MM.1S (cell line): Measurements from ENCODE around the gene COLQ.

Experiments
- DNase-seq: peaks from one replicate; pipeline ENCODE4 v3.0.0-alpha.2; 2015
- H2AFZ ChIP-seq: fragments of 300-600 bp; sonication (generic); 2 replicates; pipeline ENCODE4 v1.6.0; 2016; ENCODE audit warnings: antibody characterized with exemption, low read length
- H3F3A ChIP-seq: fragments of 300-600 bp; sonication (generic); 2 replicates; pipeline ENCODE4 v1.6.1; 2016; ENCODE audit warnings: mild to moderate bottlenecking, antibody characterized with exemption, low read length, moderate library complexity, mixed read lengths; ENCODE audit not compliant: insufficient read depth
- H3K27ac ChIP-seq: fragments of 300-600 bp; sonication (generic); 2 replicates; pipeline ENCODE4 v1.5.1; 2016; ENCODE audit warnings: mild to moderate bottlenecking, low read length
- H3K27me3 ChIP-seq: fragments of 300-600 bp; sonication (generic); replicated peaks from 2 replicates; pipeline ENCODE4 v1.6.0; 2016; ENCODE audit warnings: low read length; ENCODE audit not compliant: insufficient read depth
- H3K36me3 ChIP-seq: fragments of 300-600 bp; sonication (generic); replicated peaks from 2 replicates; pipeline ENCODE4 v1.6.1; 2016; ENCODE audit warnings: mild to moderate bottlenecking, low read length, mixed read lengths; ENCODE audit not compliant: insufficient read depth
- H3K4me1 ChIP-seq: fragments of 300-600 bp; sonication (generic); 2 replicates; pipeline ENCODE4 v1.6.1; 2016; ENCODE audit warnings: low read length, mixed read lengths
- H3K4me2 ChIP-seq: fragments of 300-600 bp; sonication (generic); 2 replicates; pipeline ENCODE4 v1.6.0; 2016; ENCODE audit warnings: low read depth, low read length
- H3K4me3 ChIP-seq: fragments of 300-600 bp; sonication (generic); 2 replicates; pipeline ENCODE4 v1.5.1; 2016; ENCODE audit warnings: low read length, mixed read lengths
- H3K79me2 ChIP-seq: fragments of 300-600 bp; sonication (generic); 2 replicates; pipeline ENCODE4 v1.6.1; 2016; ENCODE audit warnings: mixed run types, low read length, mixed read lengths
- H3K9ac ChIP-seq: fragments of 300-600 bp; sonication (generic); 2 replicates; pipeline ENCODE4 v1.6.1; 2016; ENCODE audit warnings: low read length, mixed read lengths
- H3K9me2 ChIP-seq: fragments of 300-600 bp; sonication (generic); replicated peaks from 2 replicates; pipeline ENCODE4 v1.6.1; 2016; ENCODE audit warnings: mild to moderate bottlenecking, low read length, mixed read lengths; ENCODE audit not compliant: insufficient read depth
- H3K9me3 ChIP-seq: fragments of 300-600 bp; sonication (generic); replicated peaks from 2 replicates; pipeline ENCODE4 v1.6.1; 2016; ENCODE audit warnings: mild to moderate bottlenecking, low read length, mixed read lengths; ENCODE audit not compliant: insufficient read depth
- H4K20me1 ChIP-seq: fragments of 300-600 bp; sonication (generic); 2 replicates; pipeline ENCODE4 v1.6.1; 2016; ENCODE audit warnings: mild to moderate bottlenecking, low read length, moderate library complexity, mixed read lengths; ENCODE audit not compliant: insufficient read depth
- EZH2 ChIP-seq: fragments of 300-600 bp; sonication (generic); optimal IDR thresholded peaks from 2 replicates; pipeline ENCODE3; 2017; ENCODE audit warnings: low read depth, mild to moderate bottlenecking, antibody characterized with exemption, low read length, mixed read lengths
- EZH2phosphoT487 ChIP-seq: fragments of 300-600 bp; sonication (generic); IDR thresholded peaks from 2 replicates; pipeline ENCODE4 v1.6.1; 2018; ENCODE audit warnings: antibody characterized with exemption, low read length
- TF ChIP-seq, protein P1 (sequence below): fragments of 300-600 bp; sonication (generic); IDR thresholded peaks from 2 replicates; pipeline ENCODE4 v1.5.1; 2016; ENCODE audit warnings: antibody characterized with exemption, low read length, mixed read lengths

The COLQ gene

DNA sequence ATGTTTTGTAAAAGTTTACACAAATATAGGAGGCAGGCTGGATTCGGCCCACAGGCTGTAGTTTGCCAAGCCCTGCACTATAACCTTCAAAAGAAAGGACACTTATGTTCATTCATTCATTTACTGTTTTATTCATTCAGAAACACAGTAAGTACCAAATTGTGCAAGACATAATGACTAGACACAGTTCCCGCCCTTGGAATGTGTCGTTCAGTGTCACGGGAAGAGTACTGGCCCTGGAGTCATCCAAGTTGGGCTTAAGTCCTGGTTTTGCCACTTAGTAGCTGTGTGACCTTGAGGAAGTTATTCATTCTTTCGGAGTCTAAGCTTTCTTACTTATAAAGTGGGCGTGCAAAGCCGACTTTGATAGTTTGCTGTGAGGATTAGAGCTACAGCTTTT is 22.0 kb downstream of the COLQ start:
- H3K4me2 ChIP-seq, result no peak overlapping the region

DNA sequence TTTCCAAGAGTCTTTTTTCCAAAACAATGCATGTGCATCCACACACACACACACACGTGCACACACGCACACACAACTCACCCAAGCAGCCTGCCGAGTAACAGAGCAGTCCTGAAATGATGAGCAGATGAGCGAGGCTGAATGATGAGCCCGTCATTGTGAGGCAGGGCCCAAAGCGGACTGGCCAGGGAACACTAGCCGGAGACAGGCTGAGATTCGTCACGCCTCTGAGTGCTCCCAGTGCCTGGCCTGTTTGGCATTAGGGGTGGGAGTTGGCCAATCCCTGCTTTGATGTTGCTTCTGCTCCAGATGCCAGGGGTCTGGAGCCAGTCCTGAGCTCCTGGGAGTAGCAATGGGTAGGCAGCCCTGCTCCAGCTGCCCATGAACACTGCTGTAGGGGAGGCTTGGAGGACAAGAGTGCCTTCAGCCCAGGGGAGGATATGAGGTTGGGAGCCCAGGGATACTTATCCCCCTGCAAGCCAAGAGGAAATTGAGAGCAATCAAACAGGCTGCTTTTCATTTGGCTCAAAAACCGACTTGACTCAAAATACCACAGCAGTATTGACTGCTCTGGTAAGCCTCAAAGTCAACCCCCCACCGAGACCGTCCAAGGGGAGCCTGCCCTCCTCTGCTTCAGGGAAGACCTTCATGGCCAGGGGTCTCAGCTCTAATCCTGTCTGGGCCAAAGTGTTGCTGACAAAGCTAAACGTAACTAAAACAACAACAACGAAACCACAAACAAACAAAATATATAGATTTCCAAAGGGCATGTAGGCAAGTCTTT is 22.9 kb downstream of the COLQ start:
- H3K79me2 ChIP-seq, result no peaks in the 10 kb centered on the region
- H3K27ac ChIP-seq, result no peak overlapping the region
- H3K4me2 ChIP-seq, result no peak overlapping the region
- H4K20me1 ChIP-seq, result no peaks in the 10 kb centered on the region
- DNase-seq, result no peak
- TF ChIP-seq, protein P1, sequence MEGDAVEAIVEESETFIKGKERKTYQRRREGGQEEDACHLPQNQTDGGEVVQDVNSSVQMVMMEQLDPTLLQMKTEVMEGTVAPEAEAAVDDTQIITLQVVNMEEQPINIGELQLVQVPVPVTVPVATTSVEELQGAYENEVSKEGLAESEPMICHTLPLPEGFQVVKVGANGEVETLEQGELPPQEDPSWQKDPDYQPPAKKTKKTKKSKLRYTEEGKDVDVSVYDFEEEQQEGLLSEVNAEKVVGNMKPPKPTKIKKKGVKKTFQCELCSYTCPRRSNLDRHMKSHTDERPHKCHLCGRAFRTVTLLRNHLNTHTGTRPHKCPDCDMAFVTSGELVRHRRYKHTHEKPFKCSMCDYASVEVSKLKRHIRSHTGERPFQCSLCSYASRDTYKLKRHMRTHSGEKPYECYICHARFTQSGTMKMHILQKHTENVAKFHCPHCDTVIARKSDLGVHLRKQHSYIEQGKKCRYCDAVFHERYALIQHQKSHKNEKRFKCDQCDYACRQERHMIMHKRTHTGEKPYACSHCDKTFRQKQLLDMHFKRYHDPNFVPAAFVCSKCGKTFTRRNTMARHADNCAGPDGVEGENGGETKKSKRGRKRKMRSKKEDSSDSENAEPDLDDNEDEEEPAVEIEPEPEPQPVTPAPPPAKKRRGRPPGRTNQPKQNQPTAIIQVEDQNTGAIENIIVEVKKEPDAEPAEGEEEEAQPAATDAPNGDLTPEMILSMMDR, result no peak
- TF ChIP-seq EZH2, result no peak
- TF ChIP-seq EZH2phosphoT487, result no peak
- no peaks in the 10 kb centered on the region for H3K4me1 ChIP-seq
- H2AFZ ChIP-seq, result no peak overlapping the region
- H3K9ac ChIP-seq, result no peak overlapping the region
- no peaks in the 10 kb centered on the region for H3K9me3 ChIP-seq
- no peaks in the 10 kb centered on the region for H3K36me3 ChIP-seq
- no peak overlapping the region for H3K4me3 ChIP-seq
- H3F3A ChIP-seq, result no peaks in the 10 kb centered on the region
- H3K9me2 ChIP-seq, result no peaks in the 10 kb centered on the region
- H3K27me3 ChIP-seq, result no peaks in the 10 kb centered on the region

More for the DNA sequence above, 22.0 kb downstream of the COLQ start:
- Histone ChIP-seq H4K20me1 (no peaks in the 10 kb centered on the region), H3K27ac (no peak overlapping the region), H3K36me3 (no peaks in the 10 kb centered on the region), H3K4me3 (no peak overlapping the region), H2AFZ (no peak overlapping the region), H3K4me1 (no peaks in the 10 kb centered on the region), H3F3A (no peaks in the 10 kb centered on the region), H3K79me2 (no peaks in the 10 kb centered on the region), H3K9ac (no peak overlapping the region), H3K27me3 (no peaks in the 10 kb centered on the region), H3K9me3 (no peaks in the 10 kb centered on the region), H3K9me2 (no peaks in the 10 kb centered on the region)
- DNase-seq, result no peak
- TF ChIP-seq, protein P1, result no peak
- no peak for TF ChIP-seq EZH2phosphoT487

DNA sequence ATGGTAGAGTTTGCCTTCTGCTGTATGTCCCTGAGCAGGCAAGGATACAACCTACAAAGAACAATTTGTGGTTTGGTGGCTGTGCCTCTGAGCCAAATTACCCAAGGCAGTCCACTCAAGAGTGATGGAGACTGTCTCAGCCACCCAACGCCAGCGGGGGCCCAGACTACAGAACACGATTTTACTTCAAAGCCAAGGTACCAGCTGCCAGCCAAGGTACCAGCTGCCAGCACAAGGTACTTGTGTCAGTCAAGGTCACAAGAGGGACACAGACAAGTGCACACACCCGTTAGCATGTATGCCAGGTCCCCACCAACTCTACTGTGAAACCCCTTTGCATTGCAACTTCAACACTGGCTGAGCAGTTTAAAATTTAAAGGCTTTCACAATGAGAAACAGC is 23.5 kb downstream of the COLQ start:
- no peaks in the 10 kb centered on the region for H3K79me2 ChIP-seq
- H3K36me3 ChIP-seq, result no peaks in the 10 kb centered on the region
- no peak for DNase-seq
- TF ChIP-seq, protein P1, result no peak
- no peak for TF ChIP-seq EZH2phosphoT487
- TF ChIP-seq EZH2, result no peak
- H3K9me2 ChIP-seq, result no peaks in the 10 kb centered on the region
- H3K4me1 ChIP-seq, result no peaks in the 10 kb centered on the region
- no peaks in the 10 kb centered on the region for H4K20me1 ChIP-seq
- no peak overlapping the region for H3K9ac ChIP-seq
- no peak overlapping the region for H2AFZ ChIP-seq
- H3K27me3 ChIP-seq, result no peaks in the 10 kb centered on the region
- no peak overlapping the region for H3K4me3 ChIP-seq
- no peaks in the 10 kb centered on the region for H3K9me3 ChIP-seq
- no peak overlapping the region for H3K27ac ChIP-seq
- no peak overlapping the region for H3K4me2 ChIP-seq
- H3F3A ChIP-seq, result no peaks in the 10 kb centered on the region
